GM12891 (cell line): ENCODE measurements around the gene TMEM248.
"Not testable (repeated sequence)": the region's sequence is repeated elsewhere in the genome, so short reads cannot be mapped to it uniquely, and the experiment has no call there.

Experiments used
- PAX5 ChIP-seq: IDR thresholded peaks from 2 replicates; pipeline ENCODE4 v1.6.1; 2011; ENCODE audit warnings: low read length, moderate library complexity, mild to moderate bottlenecking; ENCODE audit not compliant: insufficient read depth, severe bottlenecking
- POLR2A ChIP-seq: IDR thresholded peaks from 2 replicates; pipeline ENCODE4 v1.6.1; 2011; ENCODE audit warnings: low read depth, low read length, control low read depth
- POLR2AphosphoS5 ChIP-seq: IDR thresholded peaks from 2 replicates; pipeline ENCODE4 v1.6.1; 2011; ENCODE audit warnings: low read depth, low read length, control low read depth
- POU2F2 ChIP-seq: IDR thresholded peaks from 2 replicates; pipeline ENCODE4 v1.6.1; 2011; ENCODE audit warnings: low read depth, mild to moderate bottlenecking, control low read depth, low read length, moderate library complexity
- SPI1 ChIP-seq: IDR thresholded peaks from 2 replicates; pipeline ENCODE4 v1.6.1; 2011; ENCODE audit warnings: low read depth, low read length, control low read depth
- TAF1 ChIP-seq: IDR thresholded peaks from 2 replicates; pipeline ENCODE4 v1.6.1; 2011; ENCODE audit warnings: low read depth, low read length, control low read depth

DNA sequence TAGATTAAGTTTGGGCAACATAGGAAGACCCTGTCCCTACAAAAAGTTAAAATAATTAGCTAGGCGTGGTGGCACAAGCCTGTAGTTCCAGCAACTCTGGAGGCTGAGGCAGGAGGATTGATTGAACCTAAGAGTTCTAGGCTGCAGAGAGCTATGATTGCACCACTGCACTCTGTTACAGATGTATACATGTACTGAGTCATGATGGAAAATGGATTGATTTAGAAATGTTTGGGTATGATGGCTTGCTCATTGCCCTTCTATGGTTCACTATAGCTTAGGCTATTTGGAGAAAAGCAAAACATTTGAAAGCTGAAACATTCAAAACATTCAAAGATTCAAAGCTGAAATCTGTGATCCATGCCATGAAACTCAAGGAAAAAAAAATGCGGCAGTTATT lies 58.0 kb downstream of the TMEM248 start:
- not testable (repeated sequence) for TF ChIP-seq POLR2A, POLR2AphosphoS5, TAF1, SPI1, POU2F2, PAX5
